ENCODE data around the gene BPIFA2. TPM values are rescaled to one million over a fixed set of nuclear protein-coding genes. Genes with fewer than 3 reads are reported as not detected.

The BPIFA2 gene
- total RNA-seq, 4 donors from 2014 or later = not detected

DNA sequence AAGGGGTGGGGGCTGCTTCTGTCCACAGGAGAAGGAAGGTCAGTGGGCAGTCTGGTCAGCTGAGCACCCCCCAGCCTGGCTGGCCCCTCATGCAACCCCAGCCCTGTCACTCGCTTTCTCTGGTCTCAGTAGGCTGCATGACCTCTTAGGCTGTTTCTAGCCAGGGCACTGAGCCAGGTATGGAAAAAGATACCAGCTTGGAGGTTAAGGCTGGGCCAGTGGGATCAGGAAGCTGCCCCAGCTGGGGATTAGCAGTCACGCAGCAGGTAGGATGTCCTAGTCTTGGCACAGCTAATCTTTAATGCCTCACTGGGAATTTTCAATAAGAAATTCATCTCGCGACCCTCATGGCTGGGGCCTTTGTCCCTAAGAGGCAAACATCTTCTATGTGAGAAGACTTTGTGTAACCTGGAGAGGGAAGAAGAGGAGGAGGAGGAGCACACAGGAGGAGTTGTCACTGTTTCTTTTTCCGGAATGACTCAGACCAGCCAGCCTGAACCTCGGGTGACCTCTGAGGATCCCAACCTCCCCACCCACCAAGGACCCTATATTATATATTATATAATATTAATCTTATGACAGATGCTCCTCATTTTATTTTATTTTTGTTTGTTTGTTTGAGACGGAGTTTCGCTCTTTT is 2.4 kb upstream of the BPIFA2 start:
- DNase-seq = no peak
- 62 to 77% methylated on average over 7 to 8 of the region's 8 CpGs for WGBS, 2 donors
- Histone ChIP-seq H3K4me1 (no peaks in the 10 kb centered on the region), H3K4me3 (replicated peaks in 1 of 3) (no peak overlapping the region), H3K9me3 (no peaks in the 10 kb centered on the region), H3K36me3 (no peaks in the 10 kb centered on the region), H3K27me3 (no peaks in the 10 kb centered on the region), H3K27ac (no peak overlapping the region)
- intact Hi-C loops (cut with DNase I) = no loop called here
- TF ChIP-seq, protein P1, sequence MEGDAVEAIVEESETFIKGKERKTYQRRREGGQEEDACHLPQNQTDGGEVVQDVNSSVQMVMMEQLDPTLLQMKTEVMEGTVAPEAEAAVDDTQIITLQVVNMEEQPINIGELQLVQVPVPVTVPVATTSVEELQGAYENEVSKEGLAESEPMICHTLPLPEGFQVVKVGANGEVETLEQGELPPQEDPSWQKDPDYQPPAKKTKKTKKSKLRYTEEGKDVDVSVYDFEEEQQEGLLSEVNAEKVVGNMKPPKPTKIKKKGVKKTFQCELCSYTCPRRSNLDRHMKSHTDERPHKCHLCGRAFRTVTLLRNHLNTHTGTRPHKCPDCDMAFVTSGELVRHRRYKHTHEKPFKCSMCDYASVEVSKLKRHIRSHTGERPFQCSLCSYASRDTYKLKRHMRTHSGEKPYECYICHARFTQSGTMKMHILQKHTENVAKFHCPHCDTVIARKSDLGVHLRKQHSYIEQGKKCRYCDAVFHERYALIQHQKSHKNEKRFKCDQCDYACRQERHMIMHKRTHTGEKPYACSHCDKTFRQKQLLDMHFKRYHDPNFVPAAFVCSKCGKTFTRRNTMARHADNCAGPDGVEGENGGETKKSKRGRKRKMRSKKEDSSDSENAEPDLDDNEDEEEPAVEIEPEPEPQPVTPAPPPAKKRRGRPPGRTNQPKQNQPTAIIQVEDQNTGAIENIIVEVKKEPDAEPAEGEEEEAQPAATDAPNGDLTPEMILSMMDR (IDR thresholded peaks at IDR 0.05) = no peak
- no peak for TF ChIP-seq POLR2A (IDR thresholded peaks at IDR 0.05)

- Histone ChIP-seq H3K36me3 (no peaks in the 10 kb centered on the region), H3K4me3 (replicated peaks in 1 of 3) (no peak overlapping the region), H3K27ac (no peak overlapping the region), H3K9me3 (no peaks in the 10 kb centered on the region), H3K27me3 (no peaks in the 10 kb centered on the region), H3K4me1 (no peaks in the 10 kb centered on the region)
- 80 to 85% methylated on average over 8 of the region's 8 CpGs for WGBS, 2 donors
- TF ChIP-seq, protein P1 (IDR thresholded peaks at IDR 0.05) = no peak
- TF ChIP-seq POLR2A (IDR thresholded peaks at IDR 0.05) = no peak
- intact Hi-C loops (cut with DNase I) = no loop called here
- no peak for DNase-seq
Measured at GRCh38 chr20:33166533-33167113, 1.3 kb upstream of the BPIFA2 start.

DNA sequence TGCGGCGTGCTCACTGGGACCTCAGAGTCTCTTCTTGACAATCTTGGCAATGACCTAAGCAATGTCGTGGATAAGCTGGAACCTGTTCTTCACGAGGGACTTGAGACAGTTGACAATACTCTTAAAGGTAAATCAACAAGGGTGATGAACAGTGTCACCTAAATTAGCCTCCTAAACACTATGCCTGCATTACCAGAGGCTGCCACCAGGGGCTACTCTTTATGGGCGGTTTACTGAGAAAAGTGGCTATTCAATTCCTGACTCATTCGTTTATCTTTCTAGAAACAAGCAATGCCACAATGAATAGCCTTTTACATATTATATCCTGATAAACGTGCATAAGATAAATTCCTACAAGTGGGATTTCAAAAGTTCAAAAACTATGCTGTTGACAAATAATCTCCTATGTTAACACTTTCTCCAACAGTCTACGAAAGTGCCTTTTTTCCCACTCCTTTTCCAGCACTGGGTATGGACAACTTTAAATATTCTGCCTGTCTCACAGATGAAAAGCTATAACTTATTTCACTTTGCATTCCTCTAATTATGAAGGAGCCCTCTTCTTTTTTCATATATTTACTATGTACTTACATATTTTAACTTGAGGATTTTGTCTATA is 1.3 kb downstream of the BPIFA2 start:
- 54 to 58% methylated on average over 8 of the region's 8 CpGs for WGBS, 2 donors
- intact Hi-C loops (cut with DNase I) = no loop called here

DNA sequence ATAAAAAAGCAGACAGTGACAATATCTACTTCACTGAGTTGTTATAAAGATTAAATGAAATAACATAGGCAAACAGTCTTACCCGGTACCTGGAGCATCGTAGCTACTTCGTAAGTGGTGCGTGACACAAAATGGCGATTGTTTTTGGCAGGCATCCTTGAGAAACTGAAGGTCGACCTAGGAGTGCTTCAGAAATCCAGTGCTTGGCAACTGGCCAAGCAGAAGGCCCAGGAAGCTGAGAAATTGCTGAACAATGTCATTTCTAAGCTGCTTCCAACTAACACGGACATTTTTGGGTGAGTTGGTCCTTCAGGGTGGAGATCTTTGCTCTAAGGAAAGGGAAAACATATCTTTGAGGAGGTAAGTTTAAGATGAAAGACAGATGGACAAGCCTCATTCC is 4.8 kb downstream of the BPIFA2 start:
- Histone ChIP-seq H3K4me1 (peaks cover 4 to 10% of the 10 kb centered on the region in 2 donors), H3K27me3 (no peaks in the 10 kb centered on the region), H3K9me3 (no peaks in the 10 kb centered on the region), H3K4me3 (replicated peaks in 1 of 3) (no peak overlapping the region), H3K27ac (peak overlapping the region; percentile 27 to 83 (median 69)), H3K36me3 (no peaks in the 10 kb centered on the region)
- TF ChIP-seq POLR2A (IDR thresholded peaks at IDR 0.05) = no peak
- TF ChIP-seq, protein P1 (IDR thresholded peaks at IDR 0.05) = no peak
- peak; percentile 88 to 89 for DNase-seq
- intact Hi-C loops (cut with DNase I) = no loop called here
- WGBS, 2 donors = 24 to 25% methylated on average over 7 of the region's 7 CpGs

More for the DNA sequence above, 1.3 kb downstream of the BPIFA2 start:
- DNase-seq = no peak
- no peak overlapping the region for H3K4me3 ChIP-seq (replicated peaks in 1 of 3)
- no peak overlapping the region for H3K27ac ChIP-seq
- no peak for TF ChIP-seq POLR2A (IDR thresholded peaks at IDR 0.05)
- TF ChIP-seq, protein P1 (IDR thresholded peaks at IDR 0.05) = peak in 1 of 6 experiments; percentile 19
- H3K9me3 ChIP-seq = no peaks in the 10 kb centered on the region
- H3K27me3 ChIP-seq = no peaks in the 10 kb centered on the region
- no peaks in the 10 kb centered on the region for H3K36me3 ChIP-seq
- peaks cover 0 to 5% of the 10 kb centered on the region in 2 donors for H3K4me1 ChIP-seq

DNA sequence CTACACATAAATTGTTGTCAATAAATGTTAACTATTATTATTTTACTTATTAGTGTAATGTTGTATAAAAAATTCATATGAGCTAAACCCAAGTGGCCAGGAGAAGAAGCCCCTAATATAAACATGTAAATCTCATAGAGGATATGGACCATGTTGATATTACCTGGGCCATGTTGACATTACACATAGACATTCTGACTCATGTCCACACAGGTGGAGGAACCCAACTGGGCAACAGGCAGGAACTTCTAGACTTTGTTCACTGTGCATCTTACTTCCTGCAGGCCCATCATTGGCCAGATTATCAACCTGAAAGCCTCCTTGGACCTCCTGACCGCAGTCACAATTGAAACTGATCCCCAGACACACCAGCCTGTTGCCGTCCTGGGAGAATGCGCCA is 7.2 kb downstream of the BPIFA2 start:
- WGBS, 2 donors = 97 to 98% methylated on average over 3 of the region's 3 CpGs
- Histone ChIP-seq H3K9me3 (no peaks in the 10 kb centered on the region), H3K4me3 (replicated peaks in 1 of 3) (no peak overlapping the region), H3K27ac (no peak overlapping the region), H3K36me3 (no peaks in the 10 kb centered on the region), H3K27me3 (no peaks in the 10 kb centered on the region), H3K4me1 (peaks cover 17 to 26% of the 10 kb centered on the region in 2 donors)
- intact Hi-C loops (cut with DNase I) = no loop called here
- TF ChIP-seq, protein P1 (IDR thresholded peaks at IDR 0.05) = no peak
- TF ChIP-seq POLR2A (IDR thresholded peaks at IDR 0.05) = no peak
- no peak for DNase-seq
